GM18867 (cell line): ENCODE data around the gene CYBRD1.

Experiments used
- ATAC-seq: cut with Tn5 transposase; IDR thresholded peaks from one replicate; pipeline ENCODE4 v1.9.1; 2021; ENCODE audit warnings: mild to moderate bottlenecking, moderate library complexity; ENCODE audit not compliant: unreplicated experiment

Gene CYBRD1

DNA sequence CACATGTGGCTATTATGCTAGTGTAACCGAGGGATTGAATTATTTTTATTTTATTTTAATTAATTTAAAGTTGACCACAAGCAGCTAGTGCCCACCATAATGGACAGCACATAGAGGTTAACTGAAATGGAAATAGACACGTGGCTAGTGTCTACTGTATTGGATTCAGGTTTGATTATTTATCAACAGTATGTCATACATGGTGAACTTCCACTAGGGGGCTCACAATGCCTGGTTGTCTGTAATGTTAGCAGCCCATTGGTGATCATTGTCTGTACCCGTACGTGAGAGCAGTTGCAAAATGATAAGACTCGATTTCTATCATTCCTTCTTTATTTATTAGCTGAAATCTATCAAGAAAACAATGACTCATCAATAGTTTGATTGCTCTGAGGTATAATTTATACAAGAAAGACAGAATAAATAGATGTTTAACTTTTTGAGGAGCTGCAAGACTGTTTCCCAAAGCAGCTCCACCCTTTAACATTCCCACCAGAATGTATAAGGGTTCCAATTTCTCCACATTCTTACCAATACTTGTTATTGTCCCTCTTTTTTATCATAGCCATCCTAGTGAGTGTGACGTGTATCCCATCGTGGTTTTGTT, 76.5 kb downstream of the CYBRD1 start:
- ATAC-seq: peak; percentile 98

DNA sequence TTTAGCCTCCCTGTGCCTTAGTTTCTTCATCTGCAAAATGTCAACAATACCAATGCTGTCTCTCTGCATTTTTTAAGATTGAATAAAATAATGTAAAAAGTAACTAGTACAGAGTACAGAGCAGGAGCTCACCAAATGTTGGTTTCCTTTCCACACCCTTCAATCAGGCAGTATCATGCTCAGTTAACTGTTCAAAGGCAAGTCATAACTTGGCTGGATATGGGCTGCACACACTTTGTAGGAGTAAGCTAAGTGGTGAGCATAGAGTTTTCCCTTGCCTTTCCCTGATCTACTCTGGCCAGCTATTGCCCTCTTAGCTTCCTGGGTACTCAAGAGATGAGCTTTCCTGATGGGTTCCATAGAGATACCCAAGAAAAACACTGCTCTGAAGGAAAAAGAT, 77.9 kb downstream of the CYBRD1 start:
- no peak for ATAC-seq

DNA sequence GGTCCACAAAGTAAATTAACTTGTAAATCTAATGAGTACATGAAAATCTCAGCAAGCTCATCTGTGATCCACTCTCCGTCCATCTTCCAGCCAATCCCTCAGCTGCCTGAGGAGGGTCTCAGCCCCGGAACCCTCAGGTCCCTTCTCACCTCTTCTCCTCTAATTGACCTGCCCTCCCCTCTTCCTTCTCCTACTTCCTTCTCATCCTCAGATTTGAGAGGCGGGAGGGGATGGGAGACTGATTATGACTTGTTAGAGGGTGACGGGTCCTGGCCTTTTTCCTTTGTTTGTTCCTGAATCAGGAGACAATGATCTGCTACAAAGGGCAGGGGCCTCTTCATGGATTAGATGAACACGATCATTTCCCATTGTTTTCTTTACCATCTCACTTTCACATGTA, 80.1 kb downstream of the CYBRD1 start:
- no peak for ATAC-seq
